Thyroid gland (tissue), 4 donors: ENCODE data around the gene FAM209B.

Source experiments
- POLR2A ChIP-seq, 2 donors: fragments of 450-650 bp; IDR thresholded peaks; one replicate each; pipeline ENCODE4 v1.6.1; 2017; ENCODE audit warnings: antibody characterized with exemption in 2 of 2, mild to moderate bottlenecking in 2 of 2, moderate library complexity in 1 of 2
- TF ChIP-seq, protein P1 (sequence below), 6 experiments: fragments of 200-600 bp in 3 of 6; fragments of 450-650 bp in 3 of 6; sonication (generic) in 3 of 6; IDR thresholded peaks; one replicate each; pipeline ENCODE4 v1.5.1; 2016 to 2019; ENCODE audit warnings: antibody characterized with exemption in 6 of 6, mild to moderate bottlenecking in 2 of 6, inconsistent platforms in 1 of 6, moderate library complexity in 1 of 6

DNA sequence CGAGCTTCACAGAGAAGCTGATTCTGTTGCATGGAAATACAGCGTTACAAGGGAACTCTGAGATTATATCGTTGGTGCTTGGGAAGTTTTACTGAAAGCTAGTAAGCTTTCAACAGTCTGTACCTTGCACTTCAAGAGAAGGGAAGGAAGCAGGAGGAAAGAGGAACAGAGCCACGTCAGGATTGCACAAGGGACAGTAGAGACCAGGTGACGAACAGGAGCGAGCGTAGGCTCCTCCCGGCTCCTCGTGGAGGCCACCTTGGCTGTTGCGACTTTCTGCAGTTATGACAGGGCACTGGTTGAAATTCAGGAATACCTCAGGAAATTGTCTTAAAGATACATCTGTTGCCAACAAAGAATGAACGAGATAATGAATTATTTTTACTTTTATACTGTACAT, 45.8 kb upstream of the FAM209B start:
- TF ChIP-seq, protein P1, sequence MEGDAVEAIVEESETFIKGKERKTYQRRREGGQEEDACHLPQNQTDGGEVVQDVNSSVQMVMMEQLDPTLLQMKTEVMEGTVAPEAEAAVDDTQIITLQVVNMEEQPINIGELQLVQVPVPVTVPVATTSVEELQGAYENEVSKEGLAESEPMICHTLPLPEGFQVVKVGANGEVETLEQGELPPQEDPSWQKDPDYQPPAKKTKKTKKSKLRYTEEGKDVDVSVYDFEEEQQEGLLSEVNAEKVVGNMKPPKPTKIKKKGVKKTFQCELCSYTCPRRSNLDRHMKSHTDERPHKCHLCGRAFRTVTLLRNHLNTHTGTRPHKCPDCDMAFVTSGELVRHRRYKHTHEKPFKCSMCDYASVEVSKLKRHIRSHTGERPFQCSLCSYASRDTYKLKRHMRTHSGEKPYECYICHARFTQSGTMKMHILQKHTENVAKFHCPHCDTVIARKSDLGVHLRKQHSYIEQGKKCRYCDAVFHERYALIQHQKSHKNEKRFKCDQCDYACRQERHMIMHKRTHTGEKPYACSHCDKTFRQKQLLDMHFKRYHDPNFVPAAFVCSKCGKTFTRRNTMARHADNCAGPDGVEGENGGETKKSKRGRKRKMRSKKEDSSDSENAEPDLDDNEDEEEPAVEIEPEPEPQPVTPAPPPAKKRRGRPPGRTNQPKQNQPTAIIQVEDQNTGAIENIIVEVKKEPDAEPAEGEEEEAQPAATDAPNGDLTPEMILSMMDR (IDR thresholded peaks at IDR 0.05), result no peak
- no peak for TF ChIP-seq POLR2A (IDR thresholded peaks at IDR 0.05)
